ENCODE results near the gene IFNA4.

- TF ChIP-seq CTCF (IDR thresholded peaks at IDR 0.05; ENCODE audit: low read depth, low read length): no peak
- TF ChIP-seq EZH2phosphoT487 (IDR thresholded peaks at IDR 0.05; ENCODE audit: low read depth): no peak
These were observed 17.8 kb upstream of the IFNA4 start for GRCh38 chr9:21205204-21205603.

Data from OCI-LY3 (cell line).